Neural crest cell (in vitro differentiated cells): Measurements from ENCODE around the gene AK8. TPM values are rescaled to one million over a fixed set of nuclear protein-coding genes. Genes with fewer than 3 reads are reported as not detected.
"Not testable (repeated sequence)": the region's sequence is repeated elsewhere in the genome, so short reads cannot be mapped to it uniquely, and the experiment has no call there.

Experiments
- DNase-seq: peaks from one replicate; pipeline ENCODE4 v3.0.0; 2021; ENCODE audit warnings: low read depth, mixed read lengths, low spot score
- H3K27ac Mint-ChIP-seq: one replicate; pipeline ENCODE4 v1.8.0; 2021; ENCODE audit warnings: mild to moderate bottlenecking, mixed read lengths; ENCODE audit not compliant: unreplicated experiment
- H3K27me3 Mint-ChIP-seq: 2 replicates; pipeline ENCODE4 v1.8.0; 2021; ENCODE audit warnings: low read depth, mild to moderate bottlenecking, mixed read lengths
- H3K36me3 Mint-ChIP-seq: 2 replicates; pipeline ENCODE4 v1.8.0; 2021; ENCODE audit warnings: low read depth, mild to moderate bottlenecking, mixed read lengths
- H3K4me1 Mint-ChIP-seq: 2 replicates; pipeline ENCODE4 v1.8.0; 2021; ENCODE audit warnings: mixed read lengths
- H3K4me3 Mint-ChIP-seq: one replicate; pipeline ENCODE4 v1.8.0; 2021; ENCODE audit warnings: mild to moderate bottlenecking, mixed read lengths
- H3K9me3 Mint-ChIP-seq: 2 replicates; pipeline ENCODE4 v1.8.0; 2021; ENCODE audit warnings: mixed read lengths
- CTCF ChIP-seq: fragments of 200-600 bp; sonication (generic); conservative IDR thresholded peaks from 2 replicates; pipeline ENCODE4 v1.5.0; 2021; ENCODE audit warnings: antibody characterized with exemption, mild to moderate bottlenecking
- total RNA-seq: library from RNA; stranded (reverse); gene quantifications from 2 replicates; pipeline ENCODE4 v1.2.1, GENCODE V29; 2021

Gene AK8
- total RNA-seq, 1 donor from 2014 or later = 0.96 TPM

GRCh38 chr9:132773764-132774339 lies 104.2 kb downstream of the AK8 start:
- peaks cover 11% of the 10 kb centered on the region for H3K36me3 Mint-ChIP-seq
- H3K27me3 Mint-ChIP-seq = peaks cover 4% of the 10 kb centered on the region
- H3K27ac Mint-ChIP-seq = no peak overlapping the region
- no peak for TF ChIP-seq CTCF
- H3K4me1 Mint-ChIP-seq = peaks cover 27% of the 10 kb centered on the region
- DNase-seq = no peak
- no peak overlapping the region for H3K4me3 Mint-ChIP-seq
- peaks cover 12% of the 10 kb centered on the region for H3K9me3 Mint-ChIP-seq

GRCh38 chr9:132773093-132773492 lies 105.0 kb downstream of the AK8 start:
- Mint-ChIP-seq H3K4me1 (peaks cover 30% of the 10 kb centered on the region), H3K36me3 (peaks cover 11% of the 10 kb centered on the region), H3K27ac (no peak overlapping the region), H3K9me3 (peaks cover 12% of the 10 kb centered on the region), H3K27me3 (peaks cover 6% of the 10 kb centered on the region), H3K4me3 (peak overlapping the region; percentile 54)
- TF ChIP-seq CTCF = no peak
- DNase-seq = no peak

GRCh38 chr9:132771752-132772151 lies 106.3 kb downstream of the AK8 start:
- DNase-seq = not testable (repeated sequence)

GRCh38 chr9:132770770-132771310 lies 107.2 kb downstream of the AK8 start:
- DNase-seq = no peak
- Mint-ChIP-seq H3K4me1 (peaks cover 32% of the 10 kb centered on the region), H3K4me3 (no peak overlapping the region), H3K9me3 (peaks cover 12% of the 10 kb centered on the region), H3K27ac (no peak overlapping the region), H3K36me3 (peaks cover 11% of the 10 kb centered on the region), H3K27me3 (peaks cover 9% of the 10 kb centered on the region)
- TF ChIP-seq CTCF = no peak

More at GRCh38 chr9:132771752-132772151, 106.3 kb downstream of the AK8 start:
- H3K27me3 Mint-ChIP-seq, H3K27ac Mint-ChIP-seq: not testable (repeated sequence)
- peaks cover 33% of the 10 kb centered on the region for H3K4me1 Mint-ChIP-seq
- peak overlapping the region; percentile 47 for H3K4me3 Mint-ChIP-seq
- H3K9me3 Mint-ChIP-seq = peaks cover 12% of the 10 kb centered on the region
- peaks cover 11% of the 10 kb centered on the region for H3K36me3 Mint-ChIP-seq

GRCh38 chr9:132769906-132770769 lies 107.9 kb downstream of the AK8 start:
- Mint-ChIP-seq H3K27me3 (peaks cover 9% of the 10 kb centered on the region), H3K27ac (peak overlapping the region; percentile 52), H3K36me3 (peaks cover 13% of the 10 kb centered on the region), H3K4me3 (peak overlapping the region; percentile 93), H3K9me3 (peaks cover 15% of the 10 kb centered on the region), H3K4me1 (peaks cover 26% of the 10 kb centered on the region)
- DNase-seq = peak; percentile 35
- no peak for TF ChIP-seq CTCF
